GM04503 (cell line): ENCODE measurements around the gene SPDYE1.
"Not testable (repeated sequence)": the region's sequence is repeated elsewhere in the genome, so short reads cannot be mapped to it uniquely, and the experiment has no call there.

Experiments used
- DNase-seq: peaks from one replicate; pipeline ENCODE4 v3.0.0-alpha.2; 2012; ENCODE audit warnings: low read depth

Gene SPDYE1, protein sequence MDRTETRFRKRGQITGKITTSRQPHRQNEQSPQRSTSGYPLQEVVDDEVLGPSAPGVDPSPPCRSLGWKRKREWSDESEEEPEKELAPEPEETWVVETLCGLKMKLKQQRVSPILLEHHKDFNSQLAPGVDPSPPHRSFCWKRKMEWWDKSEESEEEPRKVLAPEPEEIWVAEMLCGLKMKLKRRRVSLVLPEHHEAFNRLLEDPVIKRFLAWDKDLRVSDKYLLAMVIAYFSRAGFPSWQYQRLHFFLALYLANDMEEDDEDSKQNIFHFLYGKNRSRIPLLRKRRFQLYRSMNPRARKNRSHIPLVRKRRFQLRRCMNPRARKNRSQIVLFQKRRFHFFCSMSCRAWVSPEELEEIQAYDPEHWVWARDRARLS

DNA sequence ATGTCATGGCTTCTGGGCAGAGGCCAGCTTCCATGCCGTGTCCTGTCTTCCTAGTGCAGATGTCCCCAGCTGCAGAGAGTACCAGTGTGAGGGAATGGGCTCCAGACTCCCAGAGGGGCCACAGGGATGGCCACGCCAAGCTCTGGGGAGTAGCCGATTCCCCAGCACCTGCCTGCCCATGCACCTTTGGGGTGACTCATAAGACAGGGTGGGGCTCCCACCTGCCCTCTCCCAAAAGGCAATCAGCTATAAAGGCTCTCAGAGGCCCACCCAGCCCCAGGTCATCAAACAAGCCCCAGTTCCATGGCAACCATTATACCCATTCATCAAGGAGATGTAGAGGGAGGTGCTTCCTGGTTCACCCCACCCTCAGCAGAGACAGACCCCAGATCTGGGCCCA lies at the start of gene SPDYE1:
TSS of gene SPDYE1 (plus strand) at position 366 of the 400 bp plus-strand sequence. CDS start 2,053 bp downstream, outside the sequence.
- DNase-seq: not testable (repeated sequence)

DNA sequence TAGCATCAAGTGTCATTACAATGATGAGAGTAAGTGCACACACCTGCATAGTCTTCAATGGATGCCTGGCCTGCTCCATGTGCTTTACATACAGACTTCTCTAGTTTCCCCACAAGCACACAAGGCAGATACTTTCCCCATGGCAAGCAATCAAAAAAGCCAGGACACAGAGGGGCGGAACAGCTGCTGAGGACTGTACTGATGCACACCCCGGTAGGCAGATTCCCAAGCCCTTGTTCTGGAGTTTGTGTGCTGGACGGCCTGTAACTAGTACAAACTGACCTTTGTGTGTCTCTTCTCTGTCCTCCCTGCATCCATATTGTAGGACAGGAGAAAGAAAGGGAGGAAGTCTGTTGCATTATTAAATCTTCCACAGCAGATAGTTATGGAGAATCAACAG lies 45.7 kb upstream of the SPDYE1 start:
- DNase-seq: no peak

DNA sequence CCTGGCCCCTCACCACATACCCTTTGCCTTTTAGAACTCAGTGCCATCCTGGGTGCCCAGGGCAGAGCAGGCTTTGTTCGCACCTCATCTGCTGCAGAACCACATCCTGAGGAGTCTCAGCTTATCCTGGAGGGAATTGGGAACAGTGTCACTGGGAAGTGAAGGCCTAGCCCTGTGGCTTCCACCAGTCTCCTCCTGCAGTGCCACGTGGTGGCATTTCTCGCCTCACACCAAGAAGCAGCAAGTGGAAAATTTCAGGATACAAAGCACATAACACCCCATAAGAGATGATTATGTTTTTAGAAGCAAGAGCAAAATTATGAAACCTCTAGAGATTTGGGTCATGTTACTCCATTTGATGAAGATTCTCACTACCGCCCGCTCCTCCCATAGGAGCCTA lies 44.6 kb upstream of the SPDYE1 start:
- no peak for DNase-seq

DNA sequence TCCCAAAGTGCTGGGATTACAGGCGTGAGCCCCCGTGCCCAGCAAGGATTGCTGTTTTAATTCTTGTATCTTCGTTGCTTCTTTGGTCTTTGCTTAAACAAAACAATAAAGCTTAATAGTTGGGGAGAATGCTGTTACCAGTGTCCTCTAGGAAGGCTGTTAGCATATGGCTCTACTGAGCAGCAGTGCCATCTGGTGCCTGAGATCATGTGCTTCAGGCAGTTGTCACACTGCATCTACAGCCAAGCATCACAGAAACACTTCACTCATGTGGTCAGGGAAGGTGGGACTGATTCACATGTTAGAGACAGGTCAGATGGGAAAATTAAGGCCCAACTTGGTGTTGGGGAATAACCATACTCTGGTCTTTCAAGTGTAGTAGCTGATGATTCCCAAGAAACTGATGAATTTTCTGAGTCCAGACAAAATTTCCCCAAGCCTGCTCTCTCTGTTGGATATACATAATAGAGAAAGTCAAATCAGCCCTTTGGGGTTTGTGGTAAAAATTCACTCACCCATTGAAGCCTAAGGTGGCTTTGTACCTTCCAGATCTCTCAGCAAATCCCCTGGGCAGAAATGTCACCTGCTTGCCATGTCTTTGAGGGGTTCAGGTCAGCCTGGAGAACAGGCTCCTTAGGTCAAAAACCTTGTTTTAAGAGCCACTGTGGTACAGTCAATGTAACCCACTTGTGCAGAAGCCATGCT lies 43.0 kb upstream of the SPDYE1 start:
- peak; percentile 34 for DNase-seq

DNA sequence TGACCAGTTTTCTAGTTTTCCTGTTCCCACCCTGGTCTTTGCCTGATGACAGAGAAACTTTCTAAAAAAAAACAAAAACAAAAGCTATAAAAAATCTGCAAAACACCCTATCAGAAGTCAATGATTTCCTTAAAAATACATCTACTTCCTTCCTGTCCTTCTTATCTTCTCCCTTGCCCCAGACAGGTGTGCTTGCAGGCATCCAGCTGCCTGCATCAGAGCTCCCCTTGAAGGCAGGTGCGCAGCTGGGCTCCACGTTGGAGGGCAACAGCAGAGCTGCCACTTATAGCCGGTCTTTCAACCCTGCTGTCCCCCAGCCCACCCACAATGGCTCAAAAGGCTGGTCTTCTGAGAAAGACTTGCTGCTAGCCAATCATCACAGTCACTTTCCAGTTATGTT lies 41.7 kb upstream of the SPDYE1 start:
- DNase-seq: no peak

DNA sequence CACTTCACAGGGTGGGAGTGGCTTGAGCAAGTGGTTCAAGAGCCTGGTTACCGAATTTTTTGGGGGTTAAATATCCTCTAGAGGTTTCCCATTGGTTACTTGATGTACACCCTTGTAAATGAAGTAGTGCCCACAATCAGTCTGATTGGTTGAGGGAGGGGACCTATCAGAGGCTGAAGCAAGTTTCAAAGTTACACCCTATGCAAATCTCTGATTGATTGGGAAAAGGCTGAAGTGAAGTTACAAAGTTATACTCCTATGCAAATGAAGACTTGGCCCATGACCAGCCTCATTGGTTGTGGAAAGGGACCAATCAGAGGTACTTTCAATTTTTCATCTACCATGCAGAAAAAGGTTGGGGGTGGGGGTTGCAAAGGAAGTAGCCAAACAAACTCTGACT lies 36.8 kb upstream of the SPDYE1 start:
- DNase-seq: no peak

DNA sequence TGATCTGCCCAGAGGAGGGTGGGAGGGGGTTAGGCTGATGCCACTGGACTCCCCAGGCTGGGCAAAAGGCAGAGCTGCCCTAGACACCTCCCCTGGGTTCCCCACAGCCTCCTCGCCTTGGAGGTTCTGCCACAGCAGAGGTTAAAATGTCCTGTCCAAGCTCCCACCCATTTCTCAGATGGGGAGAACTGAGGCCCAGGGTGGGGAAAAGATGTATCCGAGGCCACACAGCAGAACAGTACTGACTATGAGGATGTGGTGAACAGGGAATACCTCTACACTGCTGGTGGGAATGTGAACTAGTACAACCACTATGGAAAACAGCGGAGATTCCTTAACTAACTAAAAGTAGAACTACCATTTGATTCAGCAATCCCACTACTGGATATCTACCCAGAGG lies 31.3 kb upstream of the SPDYE1 start:
- not testable (repeated sequence) for DNase-seq

DNA sequence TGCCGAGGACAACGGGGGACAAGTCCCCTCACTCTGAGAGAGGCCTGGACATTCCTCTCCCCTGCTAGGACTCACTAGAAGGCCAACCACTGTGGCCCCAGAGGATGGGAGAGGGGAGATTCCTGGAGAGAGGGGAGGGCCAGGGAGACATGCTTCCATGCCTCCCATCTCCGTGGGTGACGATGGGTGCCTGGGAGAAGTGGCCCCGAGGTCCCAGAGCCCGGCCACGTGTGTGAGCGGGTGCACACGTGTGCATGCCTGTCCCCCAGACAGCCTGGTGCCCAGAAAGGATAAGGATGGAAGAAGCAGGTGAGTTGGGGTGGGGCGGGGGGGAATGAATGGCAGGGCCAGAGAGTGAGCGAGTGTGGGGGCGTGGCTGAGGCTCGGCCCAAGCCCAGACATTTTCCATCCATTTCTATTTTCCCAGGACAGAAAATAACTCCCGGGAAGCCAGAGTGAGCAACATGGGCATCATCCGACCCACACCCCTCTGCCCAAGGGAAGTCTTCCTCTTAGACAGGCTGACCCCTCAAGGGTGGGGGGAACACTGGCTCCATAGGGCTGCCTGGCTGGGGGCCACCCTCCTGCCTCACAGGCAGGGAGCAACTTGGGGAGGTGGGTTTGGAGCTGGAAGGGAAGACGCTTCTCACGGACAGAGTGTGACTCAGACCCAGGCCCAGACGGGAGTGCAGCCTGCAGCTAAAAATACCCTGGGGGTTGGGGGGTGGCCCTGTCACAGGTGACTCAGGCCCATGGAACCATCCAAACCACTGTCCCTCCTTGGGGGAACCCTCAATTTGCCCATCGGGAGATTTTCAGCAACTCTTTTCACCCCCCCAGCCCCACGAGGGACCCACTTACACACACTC lies 29.3 kb upstream of the SPDYE1 start:
- not testable (repeated sequence) for DNase-seq

DNA sequence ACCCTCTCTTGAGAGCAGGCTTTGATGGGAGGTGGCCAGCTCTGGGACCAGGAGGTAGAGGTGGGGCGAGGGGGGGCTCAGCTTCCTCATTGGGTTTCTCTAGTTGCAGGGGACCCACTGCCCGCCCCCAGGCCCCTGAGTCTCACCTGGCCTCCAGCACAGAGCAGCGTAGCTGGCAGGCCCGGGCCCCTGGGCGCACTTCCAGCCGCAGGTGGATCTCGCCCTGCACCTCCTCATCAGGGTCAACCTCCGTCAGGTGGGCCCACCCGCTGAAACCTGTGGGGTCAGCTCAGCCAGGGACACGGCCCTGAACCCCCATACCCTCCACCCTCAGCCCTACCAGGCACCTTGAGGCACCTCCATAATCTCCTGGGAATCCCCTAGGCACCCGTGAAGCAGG lies 28.1 kb upstream of the SPDYE1 start:
- not testable (repeated sequence) for DNase-seq

DNA sequence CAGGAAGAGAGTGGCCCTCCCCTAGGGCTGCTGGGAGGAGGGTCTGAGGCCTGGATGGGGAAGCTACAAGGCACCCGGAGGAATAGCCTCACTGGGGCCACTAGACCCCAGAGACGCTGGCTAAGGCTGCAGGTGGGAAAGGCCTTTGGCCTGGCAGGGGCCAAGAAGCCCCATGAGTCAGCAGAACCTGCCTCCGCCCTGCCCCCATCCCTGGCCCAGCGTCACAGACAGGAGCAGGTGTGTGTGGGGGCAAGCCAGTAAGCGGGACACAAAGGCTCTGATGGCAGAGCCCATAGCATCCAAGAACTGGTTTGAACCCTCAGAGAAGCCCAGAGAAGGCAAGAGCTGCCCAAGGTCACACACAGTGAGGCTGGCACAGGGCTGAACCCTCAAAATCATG lies 27.0 kb upstream of the SPDYE1 start:
- not testable (repeated sequence) for DNase-seq

DNA sequence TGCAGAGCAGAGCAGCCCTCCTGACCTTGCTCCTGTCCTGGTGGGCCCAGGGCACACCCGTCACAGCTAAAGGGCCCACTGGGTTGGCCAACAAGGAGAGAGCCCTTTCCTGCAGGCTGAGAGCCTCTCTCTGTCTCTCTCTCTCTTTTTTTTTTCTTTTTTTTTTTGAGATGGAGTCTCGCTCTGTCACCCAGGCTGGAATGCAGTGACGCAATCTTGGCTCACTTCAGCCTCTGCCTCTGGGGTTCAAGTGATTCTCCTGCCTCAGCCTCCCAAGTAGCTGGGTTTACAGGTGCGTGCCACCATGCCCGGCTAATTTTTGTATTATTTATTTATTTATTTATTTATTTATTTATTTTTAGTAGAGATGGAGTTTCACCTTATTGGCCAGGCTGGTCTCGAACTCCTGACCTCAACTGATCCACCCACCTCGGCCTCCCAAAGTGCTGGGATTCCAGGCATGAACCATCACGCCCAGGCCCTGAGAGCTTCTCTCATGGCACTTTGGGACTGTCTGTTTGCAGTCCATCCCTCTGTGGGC lies 23.6 kb upstream of the SPDYE1 start:
- not testable (repeated sequence) for DNase-seq

DNA sequence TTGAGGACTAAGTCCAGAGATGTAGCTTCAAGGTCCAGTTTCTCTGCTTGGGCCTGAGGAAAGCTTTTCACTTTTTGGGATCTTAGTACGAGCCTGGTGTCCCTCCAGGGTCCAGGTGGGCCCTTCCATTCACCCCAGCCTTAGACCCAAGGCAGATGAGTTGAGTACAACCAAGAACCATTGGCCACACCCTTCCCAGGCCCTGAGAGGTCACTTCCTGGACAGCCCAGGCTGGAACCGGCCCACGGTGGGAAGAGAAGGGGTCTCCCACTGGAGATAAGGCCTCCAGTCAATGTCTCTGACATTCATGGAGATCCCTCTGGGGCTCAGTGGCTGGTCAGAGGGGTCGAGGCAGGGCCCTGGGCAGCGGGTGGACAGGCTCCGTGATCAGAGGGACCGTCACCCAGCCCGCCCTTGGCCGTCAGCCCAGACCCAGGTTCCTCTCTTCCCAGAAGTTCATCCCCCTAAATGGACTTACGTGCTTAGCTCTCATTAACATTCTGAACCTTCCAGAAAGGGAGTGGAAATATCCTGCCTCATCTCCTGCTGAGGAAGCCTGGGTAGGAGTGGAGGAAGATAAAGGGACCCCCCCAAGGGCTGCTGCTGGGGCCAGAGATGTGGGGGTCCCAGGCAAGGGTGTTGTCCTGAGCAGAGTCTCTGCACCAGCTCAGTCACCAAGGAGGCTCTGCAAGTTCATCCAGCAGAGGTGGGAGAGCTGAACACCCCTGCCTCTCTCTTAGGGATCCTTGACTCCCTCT lies 22.8 kb upstream of the SPDYE1 start:
- not testable (repeated sequence) for DNase-seq

DNA sequence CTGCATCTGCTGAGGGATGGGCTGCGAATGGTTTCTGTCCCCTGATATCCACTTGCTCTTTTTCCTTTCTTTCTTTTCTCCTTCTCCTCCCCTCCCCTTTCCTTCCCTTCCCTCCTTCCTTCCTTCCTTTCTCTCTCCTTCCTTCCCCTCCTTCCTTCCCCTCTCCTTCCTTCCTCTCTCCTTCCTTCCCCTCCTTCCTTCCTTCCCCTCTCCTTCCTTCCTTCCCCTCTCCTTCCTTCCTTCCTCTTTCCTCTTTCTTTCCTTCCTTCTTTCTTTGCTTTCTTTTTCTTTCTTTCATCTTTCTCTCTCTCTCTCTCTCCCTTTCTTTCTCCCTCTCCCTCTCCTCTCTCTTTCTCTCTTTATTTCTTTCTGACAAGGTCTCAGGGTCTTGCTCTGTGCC lies 20.2 kb upstream of the SPDYE1 start:
- no peak for DNase-seq

DNA sequence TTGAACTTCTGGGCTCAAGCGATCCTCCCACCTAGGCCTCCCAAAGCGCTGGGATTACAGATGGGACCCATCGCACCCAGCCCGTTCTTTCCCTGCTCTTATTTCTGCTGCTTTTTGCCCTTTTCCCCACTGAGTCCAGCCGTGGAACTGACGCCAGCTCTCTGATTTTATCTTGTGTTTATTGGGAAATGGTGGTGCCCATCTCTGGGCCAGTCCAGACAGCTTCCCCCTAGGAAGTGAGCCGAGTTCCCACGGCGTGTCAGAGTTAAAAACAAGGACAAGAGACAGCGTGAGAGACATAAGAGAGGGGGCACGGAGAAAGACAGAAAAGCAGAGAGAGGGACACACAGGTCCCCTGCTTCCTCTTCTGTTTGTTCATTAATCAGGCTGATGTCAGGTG lies 19.6 kb upstream of the SPDYE1 start:
- DNase-seq: not testable (repeated sequence)

DNA sequence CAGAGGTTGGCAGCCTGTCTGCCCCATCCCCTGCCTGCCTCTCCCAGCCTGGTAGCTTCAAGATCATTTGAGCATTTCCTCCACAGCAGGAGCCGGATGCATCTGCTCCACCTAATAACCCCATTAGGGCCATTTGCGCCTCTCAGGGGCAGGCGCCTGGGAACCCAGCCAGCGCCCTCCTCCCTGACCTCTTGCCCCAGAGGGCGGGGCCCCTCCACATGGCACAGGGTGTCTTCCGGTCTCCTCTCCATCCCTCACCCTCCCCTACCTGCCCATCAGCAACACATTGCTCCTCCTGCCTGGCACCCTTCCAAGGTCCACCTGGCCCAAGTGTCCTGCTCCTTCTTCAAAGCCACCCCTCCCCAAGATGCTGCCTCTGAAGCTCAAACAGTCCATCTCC lies 14.8 kb upstream of the SPDYE1 start:
- DNase-seq: not testable (repeated sequence)

DNA sequence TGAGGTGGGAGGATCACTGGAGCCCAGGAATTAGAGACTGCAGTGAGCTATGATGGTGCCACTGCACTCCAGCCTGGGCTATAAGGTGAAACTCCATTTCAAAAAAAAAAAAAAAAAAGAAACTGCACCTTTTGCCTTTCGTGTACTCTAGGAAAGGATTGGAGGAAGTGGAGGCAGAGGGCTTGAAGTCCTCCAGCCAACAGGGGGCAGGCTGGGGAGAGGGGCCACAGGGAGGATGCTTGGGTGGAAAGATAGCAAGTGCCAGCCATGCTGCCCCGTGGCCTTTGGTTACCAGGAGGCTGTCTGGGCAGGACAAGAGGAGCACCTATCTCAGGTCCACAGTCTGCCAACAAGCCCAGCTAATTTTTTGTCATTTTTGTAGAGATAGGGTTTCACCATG lies 14.0 kb upstream of the SPDYE1 start:
- DNase-seq: not testable (repeated sequence)

DNA sequence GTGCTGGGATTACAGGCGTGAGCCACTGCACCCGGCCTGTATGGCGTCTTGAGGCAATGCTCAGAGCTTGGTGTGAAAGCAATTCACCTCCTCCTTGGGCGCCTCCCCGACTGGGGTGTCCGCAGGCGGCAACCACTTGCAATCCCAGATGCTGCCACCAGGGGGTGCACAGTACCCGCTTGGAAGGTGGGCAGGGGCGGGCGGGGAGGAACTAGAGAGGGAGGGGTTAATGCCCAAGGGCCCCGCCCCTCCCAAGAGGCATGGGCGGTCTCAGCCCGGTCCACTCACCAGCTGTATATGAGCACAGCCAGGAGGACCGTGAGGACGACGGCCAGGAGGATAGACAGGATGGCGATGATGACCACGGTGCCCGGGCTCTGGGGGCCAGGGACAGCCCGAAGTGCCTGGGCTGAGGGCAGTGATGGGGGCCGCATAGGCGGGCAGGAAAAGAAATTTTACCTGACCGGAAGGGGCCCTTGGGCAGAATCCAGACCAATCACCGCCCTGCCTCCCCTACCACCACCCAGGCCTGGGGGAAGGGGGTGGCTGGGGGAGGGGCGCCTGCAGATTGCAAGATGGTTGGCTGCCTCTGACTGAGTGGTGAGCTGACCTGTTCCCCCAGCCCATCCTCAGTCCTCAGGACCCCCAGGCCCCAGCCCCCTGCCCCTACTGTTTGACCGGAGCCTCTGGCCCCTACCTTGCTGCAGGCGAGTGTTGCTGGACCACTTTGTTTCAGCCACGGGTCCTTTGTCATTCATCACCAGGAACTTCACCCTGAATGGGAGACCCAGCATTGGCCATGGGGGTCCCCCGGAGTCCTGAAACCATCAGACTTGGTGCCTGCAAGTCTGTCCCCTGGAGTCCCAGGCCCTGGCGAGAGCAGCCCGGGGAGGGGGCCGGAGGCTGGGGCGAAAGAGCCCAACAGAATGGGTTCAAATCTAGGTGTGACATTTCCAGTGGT lies 11.5 kb upstream of the SPDYE1 start:
- peak; percentile 4 for DNase-seq

DNA sequence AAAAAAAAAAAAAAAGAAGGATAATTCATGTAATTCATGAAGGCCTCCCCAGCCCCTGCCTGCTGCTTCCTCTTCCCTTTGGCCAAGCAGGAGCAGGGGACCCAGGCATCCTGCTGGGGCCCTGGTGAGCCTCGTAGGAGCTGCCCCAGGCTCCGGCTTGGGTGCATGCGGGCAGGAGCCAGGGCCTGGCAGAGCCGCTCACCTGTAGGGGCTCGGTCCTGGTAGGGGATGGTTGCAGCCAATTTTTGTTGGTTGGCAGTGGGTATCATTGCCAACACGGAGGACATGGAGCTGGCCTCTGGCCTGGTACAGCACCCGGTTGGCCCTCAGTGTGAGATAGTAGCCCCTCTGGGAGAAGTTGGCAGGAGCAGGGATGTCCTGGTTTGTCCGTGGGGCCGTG lies 10.2 kb upstream of the SPDYE1 start:
- DNase-seq: not testable (repeated sequence)

DNA sequence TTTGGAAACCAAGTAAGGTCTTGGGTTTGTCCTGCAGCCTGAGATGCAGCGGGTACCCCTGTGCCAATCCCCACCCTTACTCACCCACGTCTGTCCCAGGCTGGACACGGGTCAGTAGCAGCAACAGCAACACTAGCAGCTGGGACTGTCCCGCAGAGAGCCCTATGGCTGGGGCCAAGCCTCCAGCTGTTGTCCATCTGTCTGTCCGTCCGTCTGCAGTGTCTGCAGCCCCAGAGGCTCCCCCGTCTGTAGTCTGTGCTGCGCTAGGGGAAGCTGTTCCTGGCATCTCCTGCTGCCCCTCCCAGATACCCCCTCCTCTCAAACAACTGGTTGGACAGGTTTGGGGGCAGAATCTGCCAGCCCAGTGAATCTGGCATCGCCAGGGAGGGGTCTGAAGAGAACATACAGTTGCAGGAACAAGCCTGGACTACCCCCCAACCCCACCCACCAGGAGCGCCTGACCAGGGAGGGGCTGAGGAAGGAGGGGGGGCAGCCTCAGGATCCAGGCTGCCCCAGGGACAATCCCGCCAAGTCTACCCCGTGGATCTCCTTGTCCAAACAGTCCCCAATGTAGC lies 7.6 kb upstream of the SPDYE1 start:
- DNase-seq: not testable (repeated sequence)

DNA sequence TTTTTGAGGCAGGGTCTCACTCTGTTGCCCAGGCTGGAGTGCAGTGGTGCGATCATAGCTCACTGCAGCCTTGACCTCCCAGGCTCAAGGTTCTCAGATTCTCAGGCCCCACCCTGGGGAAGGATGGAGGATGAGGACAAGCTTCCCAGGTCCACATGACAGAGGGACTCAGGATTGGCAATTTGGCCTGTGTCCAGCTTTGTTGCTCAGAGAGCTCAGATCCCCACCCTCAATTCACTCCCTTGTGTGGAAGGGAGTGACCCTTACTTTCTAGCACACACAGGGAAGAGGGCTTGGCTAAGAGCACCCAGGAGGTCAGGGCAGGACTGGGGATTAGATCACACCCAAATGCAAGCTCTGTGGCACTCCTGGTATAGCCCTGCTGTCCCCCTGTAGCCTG lies 6.9 kb upstream of the SPDYE1 start:
- not testable (repeated sequence) for DNase-seq
